Measurements from ENCODE around the gene FSHR.

FSHR gene

GRCh38 chr2:48954935-48955334 lies 199.4 kb downstream of the FSHR start:
- DNase-seq (ENCODE audit: low read depth) = no peak

DNA sequence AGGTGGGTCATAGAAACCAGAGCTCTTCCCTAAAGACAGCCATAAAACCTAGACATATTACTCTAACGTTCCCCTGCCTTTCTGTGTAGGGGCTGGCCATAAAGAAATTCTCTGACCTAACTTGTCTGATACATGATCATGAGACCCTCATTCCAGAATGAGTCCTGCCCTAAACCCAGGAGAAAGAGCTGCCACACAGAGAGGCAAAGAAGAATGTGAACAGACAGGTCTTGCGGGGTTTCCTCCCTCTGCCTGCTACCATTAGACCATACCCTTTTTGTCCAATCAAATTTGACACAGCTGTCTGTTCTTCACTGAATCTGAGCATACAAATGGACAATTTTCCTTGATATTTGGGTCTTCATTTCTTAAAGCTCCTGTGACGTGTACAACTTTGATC lies 200.0 kb downstream of the FSHR start:
- no peak for DNase-seq (ENCODE audit: low read depth)

DNA sequence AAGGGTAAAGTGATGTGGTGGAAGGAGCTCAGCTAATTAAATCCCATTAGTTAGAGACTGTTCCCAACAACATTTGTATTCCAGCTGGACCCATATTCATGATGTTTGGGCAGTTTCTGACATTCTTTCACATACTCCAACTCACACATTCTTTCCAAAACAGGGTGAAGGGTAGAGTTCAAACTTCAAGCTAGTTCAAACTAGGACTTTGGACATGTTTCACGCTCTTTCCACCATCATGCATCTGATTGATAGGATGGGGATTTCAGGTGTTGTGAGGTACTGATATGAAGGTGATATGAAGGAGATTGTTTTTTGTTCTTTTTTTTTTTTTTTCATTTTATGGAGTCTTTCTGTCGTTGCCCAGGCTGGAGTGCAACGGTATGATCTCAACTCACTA lies 201.7 kb downstream of the FSHR start:
- DNase-seq (ENCODE audit: low read depth) = no peak

GRCh38 chr2:48952143-48952542 lies 202.2 kb downstream of the FSHR start:
- DNase-seq (ENCODE audit: low read depth) = no peak

DNA sequence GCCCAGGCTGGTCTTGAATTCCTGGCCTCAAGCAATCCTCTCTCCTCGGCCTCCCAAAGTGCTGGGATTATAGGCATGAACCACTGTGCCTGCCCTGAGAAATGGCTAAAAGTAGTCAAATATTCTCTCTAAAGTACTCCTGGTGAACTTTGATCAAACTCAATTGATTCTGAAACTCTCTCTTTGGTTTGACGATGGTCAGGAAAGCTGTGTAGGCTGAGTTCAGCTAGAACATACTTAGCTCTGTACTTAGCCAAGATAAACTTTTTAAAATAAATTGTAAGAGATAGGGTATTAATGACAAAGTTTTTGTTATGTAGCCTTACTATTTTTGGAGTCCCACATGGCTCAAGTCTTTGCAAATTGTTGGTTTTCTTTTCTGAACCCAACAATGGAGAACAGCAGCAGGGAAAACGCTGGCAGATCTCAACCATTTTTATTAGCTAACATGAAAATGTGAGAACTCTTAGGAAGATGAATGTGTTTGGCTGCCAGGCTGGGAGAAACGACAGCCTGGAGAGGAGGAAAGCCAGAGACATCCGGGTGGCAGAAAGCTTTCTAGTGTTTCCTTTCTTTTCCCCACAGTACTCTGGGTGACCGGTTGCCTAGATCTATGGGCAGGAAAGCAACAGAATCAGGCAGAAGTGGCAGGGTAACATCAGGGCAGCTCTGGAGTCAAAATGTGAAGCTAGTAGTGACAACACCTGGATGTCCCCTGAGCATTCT lies 205.8 kb downstream of the FSHR start:
- DNase-seq (ENCODE audit: low read depth) = no peak

- DNase-seq (ENCODE audit: low read depth) = peak; percentile 12
Observed at GRCh38 chr2:48946449-48947048, 207.8 kb downstream of the FSHR start.

GRCh38 chr2:48944956-48945355 lies 209.4 kb downstream of the FSHR start:
- no peak for DNase-seq (ENCODE audit: low read depth)

- no peak for DNase-seq (ENCODE audit: low read depth)
Observed at GRCh38 chr2:48943436-48943835, 210.9 kb downstream of the FSHR start.

GRCh38 chr2:48941908-48942307 lies 212.4 kb downstream of the FSHR start:
- no peak for DNase-seq (ENCODE audit: low read depth)

DNA sequence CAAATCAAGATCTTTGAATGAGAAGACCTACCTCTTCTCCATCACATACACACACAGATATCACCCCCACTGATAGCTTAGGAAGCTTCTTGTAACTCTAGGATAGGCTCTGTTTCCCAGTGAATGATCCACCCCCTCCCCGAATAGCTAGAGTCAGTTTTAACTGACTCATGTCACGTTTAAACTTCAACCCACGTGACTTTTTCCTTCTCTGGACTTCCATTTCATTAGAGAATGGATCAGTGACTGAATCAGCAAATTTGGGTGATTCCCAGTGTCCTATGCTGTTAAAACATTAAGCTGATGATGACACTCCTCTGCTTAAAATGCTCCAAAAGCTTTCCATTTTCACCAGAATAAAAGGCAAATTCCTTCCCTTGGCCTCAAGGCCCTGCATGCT lies 212.9 kb downstream of the FSHR start:
- DNase-seq (ENCODE audit: low read depth) = no peak

DNA sequence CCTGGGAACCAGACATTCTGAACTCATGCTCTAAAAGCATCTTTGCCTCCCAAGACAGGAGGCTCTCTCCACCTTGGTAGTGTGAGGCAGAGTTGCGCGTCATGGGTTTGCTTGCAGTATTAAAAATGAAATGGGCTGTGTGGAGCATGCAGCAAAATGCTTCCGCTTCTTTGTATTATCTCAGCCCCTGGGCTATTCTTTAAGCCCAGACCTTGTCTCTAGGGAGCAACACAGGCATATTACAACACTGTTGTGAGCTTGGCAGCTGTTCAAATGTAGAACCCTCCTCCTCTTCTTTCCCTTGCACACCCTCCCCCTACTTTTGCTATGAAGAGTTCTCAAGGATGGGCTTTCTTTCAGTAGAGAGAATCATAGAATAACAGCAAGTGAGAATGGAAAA lies 213.7 kb downstream of the FSHR start:
- no peak for DNase-seq (ENCODE audit: low read depth)

DNA sequence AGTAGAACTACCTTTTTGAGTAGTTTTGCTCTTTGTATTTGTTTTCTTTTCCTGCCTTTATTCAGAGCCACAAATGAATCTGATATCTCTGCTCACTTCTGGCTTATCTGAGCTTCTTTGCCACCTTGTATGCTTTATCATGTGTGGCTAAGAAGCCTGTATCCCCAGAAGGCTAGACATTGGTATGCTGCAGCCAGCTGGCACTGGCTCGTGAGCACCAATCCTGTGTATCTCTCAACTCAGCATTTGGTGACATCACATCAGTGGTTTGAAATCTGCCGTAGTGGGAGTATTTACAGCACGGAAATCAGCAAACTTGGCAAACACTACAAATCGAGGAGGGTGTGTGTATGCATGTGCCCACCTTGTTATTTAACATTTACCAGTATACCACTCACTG lies 215.1 kb downstream of the FSHR start:
- DNase-seq (ENCODE audit: low read depth) = no peak

GRCh38 chr2:48938231-48938630 lies 216.1 kb downstream of the FSHR start:
- no peak for DNase-seq (ENCODE audit: low read depth)

DNA sequence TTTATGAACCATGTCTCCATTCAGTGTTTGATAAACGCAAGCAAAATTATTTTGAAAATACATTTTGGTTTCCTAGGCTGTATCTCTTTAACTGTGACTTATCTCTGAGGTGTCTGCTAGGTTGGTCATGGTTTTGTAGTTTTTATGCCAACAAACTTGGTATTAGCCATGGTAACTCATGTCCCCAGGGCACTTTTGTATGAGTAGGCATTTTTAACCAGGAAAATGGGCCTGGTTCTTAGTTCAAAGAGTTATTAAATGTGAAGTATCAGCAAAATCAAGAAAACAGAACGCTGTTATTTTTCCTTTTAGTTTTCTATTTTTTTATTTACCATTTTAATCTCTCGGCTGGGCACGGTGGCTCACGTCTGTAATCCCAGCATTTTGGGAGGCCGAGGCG lies 219.5 kb downstream of the FSHR start:
- no peak for DNase-seq (ENCODE audit: low read depth)

GRCh38 chr2:48933828-48934497 lies 220.4 kb downstream of the FSHR start:
- no peak for DNase-seq (ENCODE audit: low read depth)

DNA sequence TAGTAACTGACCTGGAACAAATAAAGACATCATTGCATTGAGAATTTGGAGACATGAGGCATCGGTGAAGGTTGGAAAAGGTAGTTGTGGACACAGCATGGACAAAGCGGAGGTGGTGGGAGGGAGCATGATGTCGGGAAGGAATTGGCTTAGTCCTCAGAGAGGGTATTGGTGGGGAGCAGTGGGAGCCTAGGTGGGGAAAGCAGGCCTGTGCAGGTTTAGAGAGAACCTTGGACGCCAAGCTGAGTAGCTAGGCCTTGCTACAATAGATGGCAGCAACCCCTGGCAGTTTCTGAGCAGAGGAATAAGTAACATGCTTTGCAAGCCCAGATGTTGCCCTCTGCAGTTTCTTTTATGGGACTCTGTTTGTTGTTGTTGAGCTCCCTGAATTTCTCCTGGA lies 221.6 kb downstream of the FSHR start:
- DNase-seq (ENCODE audit: low read depth) = no peak

- no peak for DNase-seq (ENCODE audit: low read depth)
Observed at GRCh38 chr2:48929571-48930301, 224.6 kb downstream of the FSHR start.

DNA sequence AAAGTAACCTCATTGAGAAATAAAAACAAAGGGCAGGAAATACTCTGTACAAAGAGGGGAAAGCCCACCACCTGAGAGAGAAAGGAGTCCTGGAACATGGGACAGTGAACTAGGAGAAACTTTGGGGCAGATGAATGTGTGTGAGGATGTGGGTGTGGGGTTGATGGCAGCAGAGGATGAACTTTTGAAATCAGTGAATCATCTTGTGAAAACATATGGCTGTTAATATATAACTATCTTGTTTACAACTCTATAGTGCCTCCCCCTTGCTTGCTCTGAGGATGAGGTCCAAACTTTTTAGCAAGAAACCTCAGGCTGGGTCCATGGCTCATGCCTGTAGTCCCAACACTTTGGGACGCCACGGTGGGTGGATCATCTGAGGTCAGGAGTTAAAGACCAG lies 227.0 kb downstream of the FSHR start:
- no peak for DNase-seq (ENCODE audit: low read depth)

DNA sequence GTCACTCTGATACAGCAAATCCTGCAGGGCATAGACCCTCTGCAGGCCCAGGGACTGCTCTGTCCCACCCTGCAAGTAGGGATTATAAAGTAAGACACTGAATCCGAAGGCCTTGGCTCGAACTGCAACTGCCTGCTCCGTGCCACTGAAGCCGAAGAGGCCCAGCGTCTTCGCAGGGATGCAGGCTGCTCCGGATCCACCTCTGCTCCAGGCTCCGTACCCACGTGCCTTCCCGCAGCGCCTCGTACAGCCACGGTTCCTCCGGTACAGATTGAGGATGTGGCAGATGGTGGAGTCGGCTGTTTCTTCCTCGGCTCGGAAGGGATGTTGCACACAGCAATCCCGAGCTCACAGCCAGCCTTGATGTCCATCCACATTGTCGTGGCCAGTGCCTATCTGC lies 238.4 kb downstream of the FSHR start:
- no peak for DNase-seq (ENCODE audit: low read depth)

DNA sequence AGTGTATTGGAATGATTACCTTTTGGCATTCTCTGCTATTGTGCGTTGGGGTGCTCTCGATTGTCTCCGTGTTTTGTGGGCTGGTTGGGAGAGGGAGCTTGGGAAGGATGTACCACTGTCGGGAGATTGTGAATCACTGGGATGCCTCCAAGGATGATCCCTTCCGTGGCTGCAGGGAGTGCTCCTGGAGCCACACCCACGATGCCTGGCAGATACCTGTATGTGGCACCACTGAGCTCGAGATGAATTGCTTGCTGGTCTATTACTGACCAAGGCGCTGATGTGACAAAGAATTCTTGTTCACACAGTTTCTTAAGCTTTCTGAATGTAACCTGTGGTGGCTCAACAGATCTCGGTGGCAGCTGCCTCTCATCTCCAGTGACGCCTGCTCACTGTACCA lies 239.1 kb downstream of the FSHR start:
- no peak for DNase-seq (ENCODE audit: low read depth)

DNA sequence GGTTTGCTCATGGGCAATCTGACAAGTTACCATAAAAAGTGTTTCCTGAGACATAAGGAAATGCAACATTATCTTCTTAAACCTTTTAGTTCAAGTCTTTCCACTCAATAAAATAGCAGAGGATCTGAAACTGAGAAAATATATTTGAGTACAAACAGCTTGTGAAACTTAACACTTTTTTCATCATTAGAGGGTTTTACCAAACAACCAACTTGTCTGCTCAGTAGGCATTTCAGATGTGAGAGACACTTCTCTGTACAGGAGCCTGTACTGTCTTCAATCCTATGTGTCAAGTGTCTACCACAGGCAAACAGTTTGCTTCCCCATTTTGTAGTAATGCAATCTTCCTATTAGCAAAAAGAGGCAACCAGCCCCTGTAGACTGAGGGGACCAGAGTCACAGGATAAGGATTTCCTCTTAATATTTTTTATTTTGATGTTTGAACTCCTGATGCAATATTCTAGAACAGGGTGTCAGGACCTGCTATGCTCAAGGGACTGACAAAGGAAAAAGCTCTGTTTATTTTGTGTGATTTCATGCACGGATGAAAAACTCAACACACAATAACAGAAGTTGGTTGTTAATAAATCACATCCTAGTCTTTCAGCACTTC lies 239.7 kb downstream of the FSHR start:
- DNase-seq (ENCODE audit: low read depth) = no peak

Measured in fibroblast of gingiva (primary cell).